DOHH2 (cell line): ENCODE data around the gene MICAL1.

ENCODE experiments used
- H3F3A ChIP-seq: fragments of 200-600 bp; sonication (generic), shearing (Covaris generic); 2 replicates; pipeline ENCODE4 v1.6.0; 2016; ENCODE audit warnings: antibody characterized with exemption, mild to moderate bottlenecking; ENCODE audit not compliant: control insufficient read depth, insufficient read depth
- H3K27ac ChIP-seq: fragments of 200-600 bp; sonication (generic); 2 replicates; pipeline ENCODE4 v1.5.1; 2014; ENCODE audit warnings: low read depth, mild to moderate bottlenecking, low read length, moderate library complexity
- H3K27me3 ChIP-seq: fragments of 200-600 bp; sonication (generic); 2 replicates; pipeline ENCODE4 v1.6.1; 2014; ENCODE audit warnings: mild to moderate bottlenecking, low read length, mixed read lengths; ENCODE audit not compliant: control insufficient read depth
- H3K36me3 ChIP-seq: fragments of 200-600 bp; sonication (generic); 2 replicates; pipeline ENCODE4 v1.6.1; 2014; ENCODE audit warnings: mild to moderate bottlenecking, low read length, moderate library complexity, mixed read lengths; ENCODE audit not compliant: control insufficient read depth
- H3K4me1 ChIP-seq: fragments of 200-600 bp; sonication (generic); 2 replicates; pipeline ENCODE4 v1.6.1; 2014; ENCODE audit warnings: mild to moderate bottlenecking, low read length, mixed read lengths; ENCODE audit not compliant: control insufficient read depth
- H3K4me2 ChIP-seq: fragments of 200-600 bp; sonication (generic); 2 replicates; pipeline ENCODE4 v1.6.0; 2014; ENCODE audit warnings: mild to moderate bottlenecking, low read length, moderate library complexity
- H3K4me3 ChIP-seq: fragments of 200-600 bp; sonication (generic); 2 replicates; pipeline ENCODE4 v1.5.1; 2014; ENCODE audit warnings: mild to moderate bottlenecking, low read length, mixed read lengths
- H3K79me2 ChIP-seq: fragments of 200-600 bp; sonication (generic); 2 replicates; pipeline ENCODE4 v1.6.1; 2014; ENCODE audit warnings: mild to moderate bottlenecking, low read length, mixed read lengths; ENCODE audit not compliant: control insufficient read depth
- H3K9me2 ChIP-seq: fragments of 200-600 bp; sonication (generic); replicated peaks from 2 replicates; pipeline ENCODE4 v1.6.1; 2014; ENCODE audit warnings: mild to moderate bottlenecking, low read length, mixed read lengths; ENCODE audit not compliant: control insufficient read depth
- H3K9me3 ChIP-seq: fragments of 200-600 bp; sonication (generic); 2 replicates; pipeline ENCODE4 v1.6.1; 2014; ENCODE audit warnings: antibody characterized with exemption, low read length, mixed read lengths; ENCODE audit not compliant: control insufficient read depth, insufficient read depth
- H4K20me1 ChIP-seq: fragments of 200-600 bp; sonication (generic); 2 replicates; pipeline ENCODE4 v1.6.0; 2014; ENCODE audit warnings: low read depth, mild to moderate bottlenecking, antibody characterized with exemption, low read length, moderate library complexity; ENCODE audit not compliant: control insufficient read depth, insufficient read depth
- EZH2phosphoT487 ChIP-seq: fragments of 200-600 bp; sonication (generic); IDR thresholded peaks from 2 replicates; pipeline ENCODE4 v1.6.1; 2017; ENCODE audit warnings: borderline replicate concordance, mild to moderate bottlenecking, antibody characterized with exemption, low read length, moderate library complexity, mixed read lengths
- TF ChIP-seq, protein P1 (sequence below): fragments of 200-600 bp; sonication (generic); IDR thresholded peaks from one replicate; pipeline ENCODE4 v1.5.1; 2014; ENCODE audit warnings: antibody characterized with exemption, mild to moderate bottlenecking, low read depth, low read length; ENCODE audit not compliant: poor library complexity, severe bottlenecking

The MICAL1 gene

GRCh38 chr6:109446072-109446471, 9.5 kb downstream of the MICAL1 start:
- Histone ChIP-seq H4K20me1 (peaks cover 3% of the 10 kb centered on the region), H3K4me2 (no peak overlapping the region), H3F3A (no peaks in the 10 kb centered on the region), H3K79me2 (peaks cover 15% of the 10 kb centered on the region), H3K36me3 (peaks cover 68% of the 10 kb centered on the region), H3K27ac (no peak overlapping the region), H3K9me2 (no peaks in the 10 kb centered on the region), H3K4me3 (no peak overlapping the region), H3K4me1 (peaks cover 38% of the 10 kb centered on the region), H3K27me3 (no peaks in the 10 kb centered on the region), H3K9me3 (no peaks in the 10 kb centered on the region)
- TF ChIP-seq, protein P1, sequence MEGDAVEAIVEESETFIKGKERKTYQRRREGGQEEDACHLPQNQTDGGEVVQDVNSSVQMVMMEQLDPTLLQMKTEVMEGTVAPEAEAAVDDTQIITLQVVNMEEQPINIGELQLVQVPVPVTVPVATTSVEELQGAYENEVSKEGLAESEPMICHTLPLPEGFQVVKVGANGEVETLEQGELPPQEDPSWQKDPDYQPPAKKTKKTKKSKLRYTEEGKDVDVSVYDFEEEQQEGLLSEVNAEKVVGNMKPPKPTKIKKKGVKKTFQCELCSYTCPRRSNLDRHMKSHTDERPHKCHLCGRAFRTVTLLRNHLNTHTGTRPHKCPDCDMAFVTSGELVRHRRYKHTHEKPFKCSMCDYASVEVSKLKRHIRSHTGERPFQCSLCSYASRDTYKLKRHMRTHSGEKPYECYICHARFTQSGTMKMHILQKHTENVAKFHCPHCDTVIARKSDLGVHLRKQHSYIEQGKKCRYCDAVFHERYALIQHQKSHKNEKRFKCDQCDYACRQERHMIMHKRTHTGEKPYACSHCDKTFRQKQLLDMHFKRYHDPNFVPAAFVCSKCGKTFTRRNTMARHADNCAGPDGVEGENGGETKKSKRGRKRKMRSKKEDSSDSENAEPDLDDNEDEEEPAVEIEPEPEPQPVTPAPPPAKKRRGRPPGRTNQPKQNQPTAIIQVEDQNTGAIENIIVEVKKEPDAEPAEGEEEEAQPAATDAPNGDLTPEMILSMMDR: no peak
- no peak for TF ChIP-seq EZH2phosphoT487

GRCh38 chr6:109445382-109445781, 10.2 kb downstream of the MICAL1 start:
- H3K27ac ChIP-seq: no peak overlapping the region
- peaks cover 66% of the 10 kb centered on the region for H3K36me3 ChIP-seq
- peaks cover 33% of the 10 kb centered on the region for H3K4me1 ChIP-seq
- H3K27me3 ChIP-seq: no peaks in the 10 kb centered on the region
- H3K9me2 ChIP-seq: no peaks in the 10 kb centered on the region
- TF ChIP-seq, protein P1: no peak
- no peak for TF ChIP-seq EZH2phosphoT487
- no peaks in the 10 kb centered on the region for H3F3A ChIP-seq
- H3K4me3 ChIP-seq: no peak overlapping the region
- peaks cover 18% of the 10 kb centered on the region for H3K79me2 ChIP-seq
- H3K9me3 ChIP-seq: no peaks in the 10 kb centered on the region
- peaks cover 3% of the 10 kb centered on the region for H4K20me1 ChIP-seq
- no peak overlapping the region for H3K4me2 ChIP-seq

GRCh38 chr6:109443425-109443950, 12.1 kb downstream of the MICAL1 start:
- Histone ChIP-seq H3K4me1 (peaks cover 27% of the 10 kb centered on the region), H3K36me3 (peaks cover 61% of the 10 kb centered on the region)

More at GRCh38 chr6:109443425-109443950, 12.1 kb downstream of the MICAL1 start:
- no peak overlapping the region for H3K4me3 ChIP-seq
- H3F3A ChIP-seq: no peaks in the 10 kb centered on the region
- no peak overlapping the region for H3K27ac ChIP-seq
- TF ChIP-seq EZH2phosphoT487: no peak
- TF ChIP-seq, protein P1: no peak
- H3K9me3 ChIP-seq: no peaks in the 10 kb centered on the region
- H3K4me2 ChIP-seq: no peak overlapping the region
- H4K20me1 ChIP-seq: peaks cover 3% of the 10 kb centered on the region
- no peaks in the 10 kb centered on the region for H3K9me2 ChIP-seq
- H3K79me2 ChIP-seq: peaks cover 18% of the 10 kb centered on the region
- no peaks in the 10 kb centered on the region for H3K27me3 ChIP-seq
